A673 (cell line): Measurements from ENCODE around the gene SLC5A6. TPM values are rescaled to one million over a fixed set of nuclear protein-coding genes. Genes with fewer than 3 reads are reported as not detected.

Experiments
- BruUV-seq: library from RNA; stranded (reverse); fragments of 400-500 nt; replicated peaks from 2 replicates; lab custom pipeline; 2021; lab: Mats Ljungman, UMichigan
- CTCF ChIA-PET: fragments of 300-600 bp; sonication (Branson Sonifier 250); formaldehyde crosslinking; loops from one replicate; lab custom pipeline; 2022; ENCODE audit warnings: antibody characterized with exemption; lab: Charles Lee
- POLR2A ChIA-PET: fragments of 300-600 bp; sonication (Branson Sonifier 250); formaldehyde crosslinking; loops from one replicate; lab custom pipeline; 2022; ENCODE audit warnings: antibody characterized with exemption; ENCODE audit not compliant: low non-redundant PET; lab: Charles Lee
- DNase-seq: peaks from one replicate; pipeline ENCODE4 v3.0.0-alpha.2; 2015; ENCODE audit warnings: low spot score
- H3K27ac ChIP-seq: fragments of 200-600 bp; sonication (generic); 2 replicates; pipeline ENCODE4 v1.5.1; 2016; ENCODE audit warnings: mixed run types, low read depth, mild to moderate bottlenecking, mixed read lengths, antibody characterized with exemption, low read length; ENCODE audit not compliant: poor library complexity, severe bottlenecking
- H3K27me3 ChIP-seq: fragments of 200-600 bp; sonication (generic); replicated peaks from 2 replicates; pipeline ENCODE4 v1.6.1; 2017; ENCODE audit warnings: mixed run types, low read depth, mild to moderate bottlenecking, mixed read lengths, antibody characterized with exemption, low read length; ENCODE audit not compliant: insufficient read depth, poor library complexity
- H3K36me3 ChIP-seq: fragments of 200-600 bp; sonication (generic); 2 replicates; pipeline ENCODE4 v1.6.1; 2016; ENCODE audit warnings: mixed run types, mild to moderate bottlenecking, mixed read lengths, antibody characterized with exemption, low read length; ENCODE audit not compliant: insufficient read depth, poor library complexity, severe bottlenecking
- H3K4me1 ChIP-seq: fragments of 200-600 bp; sonication (generic); 2 replicates; pipeline ENCODE4 v1.6.1; 2017; ENCODE audit warnings: mixed run types, mild to moderate bottlenecking, mixed read lengths, antibody characterized with exemption, low read length; ENCODE audit not compliant: insufficient read depth, poor library complexity, severe bottlenecking
- H3K4me3 ChIP-seq: fragments of 200-600 bp; sonication (generic); 2 replicates; pipeline ENCODE4 v1.5.1; 2016; ENCODE audit warnings: low read depth, mixed run types, mild to moderate bottlenecking, mixed read lengths, low read length; ENCODE audit not compliant: poor library complexity, severe bottlenecking
- H3K9me3 ChIP-seq: fragments of 200-600 bp; sonication (generic); 2 replicates; pipeline ENCODE4 v1.6.1; 2016; ENCODE audit warnings: mixed run types, low read depth, mild to moderate bottlenecking, mixed read lengths, antibody characterized with exemption, low read length; ENCODE audit not compliant: poor library complexity, severe bottlenecking
- EZH2 ChIP-seq: fragments of 200-600 bp; sonication (generic); IDR thresholded peaks from 2 replicates; pipeline ENCODE4 v1.6.1; 2017; ENCODE audit warnings: borderline replicate concordance, low read depth, mild to moderate bottlenecking, mixed read lengths, antibody characterized with exemption, low read length; ENCODE audit not compliant: poor library complexity, severe bottlenecking
- intact Hi-C: fragments of 100-400 bp; cut with micrococcal nuclease; formaldehyde crosslinking; loops from one replicate; pipeline ENCODE4 v1.10.0; 2022; ENCODE audit not compliant: unreplicated experiment
- total RNA-seq: library from RNA; stranded (reverse); gene quantifications from 2 replicates; pipeline ENCODE4 v1.2.3, GENCODE V29; 2021
- TF ChIP-seq, protein P1 (sequence below): fragments of 300-800, 200-600 bp; sonication (generic); conservative IDR thresholded peaks from 2 replicates; pipeline ENCODE4 v1.5.1; 2017; ENCODE audit warnings: low read depth, mild to moderate bottlenecking, antibody characterized with exemption, low read length, moderate library complexity, mixed read lengths

SLC5A6 gene
- total RNA-seq, 1 experiment from 2014 or later = 515 TPM

DNA sequence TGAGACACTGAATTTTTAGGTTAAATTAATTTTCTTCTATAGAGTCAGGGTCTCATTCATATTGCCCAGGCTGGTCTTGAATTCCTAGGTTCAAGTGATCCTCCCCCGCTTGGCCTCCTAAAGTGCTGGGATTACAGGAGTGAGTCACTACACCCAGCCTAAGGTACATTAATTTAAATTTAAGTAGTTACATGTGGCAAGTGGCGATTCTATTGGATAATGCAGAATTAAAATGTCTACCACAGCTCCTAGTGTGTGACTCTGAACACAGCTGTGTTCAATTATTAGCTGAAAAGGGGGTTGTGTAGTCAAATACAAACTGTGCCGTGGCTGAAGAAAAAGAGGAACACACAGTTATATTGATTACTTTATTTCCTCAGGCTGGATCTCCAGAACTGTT is 2.9 kb upstream of the SLC5A6 start:
- Histone ChIP-seq H3K27ac (peak overlapping the region; percentile 98), H3K4me3 (no peak overlapping the region), H3K27me3 (no peaks in the 10 kb centered on the region), H3K4me1 (peaks cover 48% of the 10 kb centered on the region), H3K36me3 (peaks cover 16% of the 10 kb centered on the region), H3K9me3 (no peaks in the 10 kb centered on the region)
- intact Hi-C loops = no loop called here
- no TSS peak for BruUV-seq
- TF ChIP-seq, protein P1, sequence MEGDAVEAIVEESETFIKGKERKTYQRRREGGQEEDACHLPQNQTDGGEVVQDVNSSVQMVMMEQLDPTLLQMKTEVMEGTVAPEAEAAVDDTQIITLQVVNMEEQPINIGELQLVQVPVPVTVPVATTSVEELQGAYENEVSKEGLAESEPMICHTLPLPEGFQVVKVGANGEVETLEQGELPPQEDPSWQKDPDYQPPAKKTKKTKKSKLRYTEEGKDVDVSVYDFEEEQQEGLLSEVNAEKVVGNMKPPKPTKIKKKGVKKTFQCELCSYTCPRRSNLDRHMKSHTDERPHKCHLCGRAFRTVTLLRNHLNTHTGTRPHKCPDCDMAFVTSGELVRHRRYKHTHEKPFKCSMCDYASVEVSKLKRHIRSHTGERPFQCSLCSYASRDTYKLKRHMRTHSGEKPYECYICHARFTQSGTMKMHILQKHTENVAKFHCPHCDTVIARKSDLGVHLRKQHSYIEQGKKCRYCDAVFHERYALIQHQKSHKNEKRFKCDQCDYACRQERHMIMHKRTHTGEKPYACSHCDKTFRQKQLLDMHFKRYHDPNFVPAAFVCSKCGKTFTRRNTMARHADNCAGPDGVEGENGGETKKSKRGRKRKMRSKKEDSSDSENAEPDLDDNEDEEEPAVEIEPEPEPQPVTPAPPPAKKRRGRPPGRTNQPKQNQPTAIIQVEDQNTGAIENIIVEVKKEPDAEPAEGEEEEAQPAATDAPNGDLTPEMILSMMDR = no peak
- no peak for TF ChIP-seq EZH2
- DNase-seq = peak; percentile 79
- POLR2A ChIA-PET = interaction anchor here (0.6 kb wide), 1 partner anchor 33 kb away, joined by 3 read pairs; no protein-coding TSS in a partner anchor
- CTCF ChIA-PET = no interaction called here

DNA sequence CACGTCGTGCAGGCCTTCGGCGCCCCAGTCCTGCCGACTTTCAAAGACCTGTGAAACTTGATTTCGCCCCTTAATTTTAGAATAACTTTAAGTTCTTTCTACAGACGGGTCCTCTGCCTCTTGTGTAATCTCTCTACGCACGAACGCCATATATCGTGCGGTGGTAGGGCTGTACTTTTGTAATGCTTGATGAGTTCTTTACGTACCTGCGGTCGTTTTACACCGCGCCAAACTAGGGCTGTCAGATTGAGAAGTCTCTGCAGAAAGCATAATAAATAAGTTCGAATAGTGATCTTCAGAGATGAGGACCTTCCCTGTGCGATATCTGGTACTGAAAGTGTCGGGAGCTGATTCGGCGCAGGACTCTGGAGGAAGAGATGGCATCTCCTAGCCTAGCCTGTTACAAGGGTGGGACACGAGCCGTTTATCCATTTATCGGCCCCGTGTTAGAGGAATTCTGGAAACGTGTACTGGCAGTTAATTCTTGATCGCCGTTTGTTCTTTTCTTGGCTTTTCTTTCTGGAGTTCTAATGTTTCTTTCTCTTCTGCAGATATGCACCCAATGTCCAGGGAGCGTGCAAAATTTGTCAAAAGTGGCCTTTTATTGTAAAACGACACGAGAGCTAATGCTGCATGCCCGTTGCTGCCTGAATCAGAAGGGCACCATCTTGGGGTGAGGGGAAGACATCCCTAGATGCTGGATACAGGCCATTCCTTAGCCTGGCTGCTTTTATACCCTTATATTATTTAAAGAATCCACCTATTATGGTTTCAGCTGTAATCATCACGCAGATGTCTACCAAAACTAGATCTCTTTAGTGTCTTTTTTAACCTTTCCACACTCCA is 781 bp upstream of the SLC5A6 start:
- Histone ChIP-seq H3K4me3 (peak overlapping the region; percentile 72), H3K4me1 (peaks cover 49% of the 10 kb centered on the region), H3K9me3 (no peaks in the 10 kb centered on the region), H3K36me3 (peaks cover 16% of the 10 kb centered on the region), H3K27me3 (no peaks in the 10 kb centered on the region), H3K27ac (peak overlapping the region; percentile 98)
- no peak for TF ChIP-seq EZH2
- TF ChIP-seq, protein P1 = no peak
- TSS peak; percentile 35 for BruUV-seq
- intact Hi-C loops = loop anchor here (1.0 kb wide), 1 partner anchor 157 kb away; the partner anchor contains the start of genes EIF2B4 and SNX17
- POLR2A ChIA-PET = interaction anchor here (1.0 kb wide), 1 partner anchor 9 kb away, joined by 4 read pairs; no protein-coding TSS in a partner anchor
- CTCF ChIA-PET = no interaction called here
- peak; percentile 62 for DNase-seq

DNA sequence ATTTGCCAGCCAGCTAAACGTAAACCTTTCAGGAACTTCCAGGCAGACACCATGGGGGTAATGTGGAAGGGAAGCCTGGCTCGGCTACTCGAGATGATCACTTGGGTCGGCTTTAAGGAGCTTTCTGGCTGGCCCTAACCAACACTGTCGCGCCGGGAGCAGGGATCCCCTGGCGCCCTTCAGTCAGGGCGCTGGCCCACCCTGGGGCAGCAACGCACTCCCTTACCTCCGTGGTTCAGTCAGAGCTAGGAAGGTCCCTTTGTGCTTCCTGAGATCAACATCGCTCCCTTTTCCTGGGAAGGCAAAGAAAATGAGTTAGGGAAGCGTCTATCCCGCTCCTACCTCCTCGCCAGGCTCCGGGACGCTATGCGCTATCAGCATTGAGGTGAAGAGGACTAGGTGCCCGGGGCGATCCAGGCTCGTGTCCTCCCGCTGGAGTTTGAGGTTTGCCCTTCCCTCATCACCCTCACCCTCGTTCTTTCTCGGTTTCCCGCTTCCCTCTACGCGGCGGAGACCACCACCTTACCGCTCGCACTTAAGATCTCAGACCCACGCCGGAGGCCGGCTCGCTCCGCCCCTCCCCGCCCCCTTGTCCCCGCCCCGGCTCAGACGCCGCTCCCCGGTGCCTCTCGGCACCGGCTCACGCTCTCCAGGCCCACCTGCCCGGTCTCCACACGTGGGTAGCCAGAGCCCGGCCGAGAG is 676 bp downstream of the SLC5A6 start:
- DNase-seq = no peak
- POLR2A ChIA-PET = interaction anchor here (0.7 kb wide), 1 partner anchor 1708 kb away, joined by 4 read pairs; no protein-coding TSS in a partner anchor
- TF ChIP-seq EZH2 = no peak
- TF ChIP-seq, protein P1 = no peak

More for the DNA sequence above, 676 bp downstream of the SLC5A6 start:
- Histone ChIP-seq H3K4me1 (peaks cover 59% of the 10 kb centered on the region), H3K27ac (peak overlapping the region; percentile 98), H3K9me3 (no peaks in the 10 kb centered on the region), H3K27me3 (no peaks in the 10 kb centered on the region), H3K4me3 (peak overlapping the region; percentile 72), H3K36me3 (peaks cover 30% of the 10 kb centered on the region)
- TSS peak; percentile 87 for BruUV-seq
- CTCF ChIA-PET = interaction anchor here (0.7 kb wide), 1 partner anchor 365 kb away, joined by 4 read pairs; no protein-coding TSS in a partner anchor
- intact Hi-C loops = no loop called here
